Effector memory CD8-positive, alpha-beta T cell (primary cell): ENCODE measurements around the gene PLEKHG7.

ENCODE experiments used
- ATAC-seq: fragments of 150-1000 bp; cut with Tn5 transposase; replicated peaks from 2 replicates; pipeline ENCODE4 v1.10.0; 2021; ENCODE audit warnings: mild to moderate bottlenecking, moderate library complexity
- DNase-seq, 3 experiments: peaks; one replicate each; pipeline ENCODE4 v3.0.0; 2021
- H3K27ac Mint-ChIP-seq, 2 donors: one replicate each; pipeline ENCODE4 v1.8.0; 2022; ENCODE audit warnings: mild to moderate bottlenecking in 2 of 2, mixed read lengths in 2 of 2, moderate library complexity in 2 of 2
- H3K27me3 Mint-ChIP-seq, 2 donors: one replicate each; pipeline ENCODE4 v1.8.0; 2022; ENCODE audit warnings: mixed read lengths in 2 of 2
- H3K36me3 Mint-ChIP-seq: one replicate; pipeline ENCODE4 v1.8.0; 2022; ENCODE audit warnings: mild to moderate bottlenecking, moderate library complexity, mixed read lengths; ENCODE audit not compliant: insufficient read depth
- H3K4me1 Mint-ChIP-seq, 2 donors: one replicate each; pipeline ENCODE4 v1.8.0; 2022; ENCODE audit warnings: low read depth in 2 of 2, mixed read lengths in 2 of 2
- H3K4me3 Mint-ChIP-seq, 2 donors: one replicate each; pipeline ENCODE4 v1.8.0; 2022; ENCODE audit warnings: mild to moderate bottlenecking in 2 of 2, mixed read lengths in 2 of 2, moderate library complexity in 2 of 2
- H3K9me3 Mint-ChIP-seq, 2 donors: one replicate each; pipeline ENCODE4 v1.8.0; 2022; ENCODE audit warnings: mixed read lengths in 2 of 2

The PLEKHG7 gene

GRCh38 chr12:92719674-92720073, 16.9 kb downstream of the PLEKHG7 start:
- no peak overlapping the region for H3K27ac Mint-ChIP-seq
- H3K27me3 Mint-ChIP-seq = peaks cover 36 to 48% of the 10 kb centered on the region in 2 donors
- ATAC-seq = no peak
- H3K4me1 Mint-ChIP-seq = no peaks in the 10 kb centered on the region
- H3K9me3 Mint-ChIP-seq = peaks cover 3 to 4% of the 10 kb centered on the region in 2 donors
- no peak for DNase-seq
- no peaks in the 10 kb centered on the region for H3K36me3 Mint-ChIP-seq
- H3K4me3 Mint-ChIP-seq = no peak overlapping the region

GRCh38 chr12:92721130-92721529, 18.3 kb downstream of the PLEKHG7 start:
- Mint-ChIP-seq H3K4me3 (no peak overlapping the region), H3K27ac (no peak overlapping the region), H3K4me1 (no peaks in the 10 kb centered on the region), H3K9me3 (peaks cover 9 to 10% of the 10 kb centered on the region in 2 donors), H3K36me3 (no peaks in the 10 kb centered on the region), H3K27me3 (peaks cover 43 to 54% of the 10 kb centered on the region in 2 donors)
- no peak for ATAC-seq
- DNase-seq = no peak

GRCh38 chr12:92721656-92722055, 18.9 kb downstream of the PLEKHG7 start:
- no peaks in the 10 kb centered on the region for H3K36me3 Mint-ChIP-seq
- no peaks in the 10 kb centered on the region for H3K4me1 Mint-ChIP-seq
- peaks cover 9 to 10% of the 10 kb centered on the region in 2 donors for H3K9me3 Mint-ChIP-seq
- DNase-seq (no peak), ATAC-seq (no peak)
- peaks cover 38 to 54% of the 10 kb centered on the region in 2 donors for H3K27me3 Mint-ChIP-seq
- no peak overlapping the region for H3K4me3 Mint-ChIP-seq
- no peak overlapping the region for H3K27ac Mint-ChIP-seq

- ATAC-seq (no peak), DNase-seq (no peak)
- no peaks in the 10 kb centered on the region for H3K4me1 Mint-ChIP-seq
- no peak overlapping the region for H3K27ac Mint-ChIP-seq
- peaks cover 35 to 54% of the 10 kb centered on the region in 2 donors for H3K27me3 Mint-ChIP-seq
- H3K36me3 Mint-ChIP-seq = no peaks in the 10 kb centered on the region
- peaks cover 9 to 10% of the 10 kb centered on the region in 2 donors for H3K9me3 Mint-ChIP-seq
- H3K4me3 Mint-ChIP-seq = no peak overlapping the region
These were observed 20.1 kb downstream of the PLEKHG7 start for GRCh38 chr12:92722897-92723296.

GRCh38 chr12:92726850-92727249, 24.1 kb downstream of the PLEKHG7 start:
- Mint-ChIP-seq H3K36me3 (no peaks in the 10 kb centered on the region), H3K27ac (no peak overlapping the region), H3K27me3 (peaks cover 21 to 43% of the 10 kb centered on the region in 2 donors), H3K4me3 (no peak overlapping the region), H3K9me3 (peaks cover 9 to 10% of the 10 kb centered on the region in 2 donors), H3K4me1 (no peaks in the 10 kb centered on the region)
- ATAC-seq (no peak), DNase-seq (no peak)

- H3K4me1 Mint-ChIP-seq = no peaks in the 10 kb centered on the region
- DNase-seq (no peak), ATAC-seq (no peak)
- H3K36me3 Mint-ChIP-seq = no peaks in the 10 kb centered on the region
- no peak overlapping the region for H3K4me3 Mint-ChIP-seq
- H3K9me3 Mint-ChIP-seq = peaks cover 4 to 5% of the 10 kb centered on the region in 2 donors
- H3K27ac Mint-ChIP-seq = no peak overlapping the region
- H3K27me3 Mint-ChIP-seq = peaks cover 17 to 48% of the 10 kb centered on the region in 2 donors
These were observed 27.1 kb downstream of the PLEKHG7 start for GRCh38 chr12:92729773-92730305.

- Mint-ChIP-seq H3K9me3 (no peaks in the 10 kb centered on the region), H3K27me3 (peaks cover 16 to 49% of the 10 kb centered on the region in 2 donors), H3K4me3 (no peak overlapping the region), H3K4me1 (no peaks in the 10 kb centered on the region), H3K36me3 (no peaks in the 10 kb centered on the region), H3K27ac (no peak overlapping the region)
- ATAC-seq (no peak), DNase-seq (no peak)
These were observed 28.0 kb downstream of the PLEKHG7 start for GRCh38 chr12:92730758-92731157.

- DNase-seq (no peak), ATAC-seq (no peak)
- H3K27me3 Mint-ChIP-seq = peaks cover 25 to 59% of the 10 kb centered on the region in 2 donors
- no peak overlapping the region for H3K27ac Mint-ChIP-seq
- H3K4me3 Mint-ChIP-seq = no peak overlapping the region
- no peaks in the 10 kb centered on the region for H3K9me3 Mint-ChIP-seq
- no peaks in the 10 kb centered on the region for H3K4me1 Mint-ChIP-seq
- no peaks in the 10 kb centered on the region for H3K36me3 Mint-ChIP-seq
These were observed 29.4 kb downstream of the PLEKHG7 start for GRCh38 chr12:92732216-92732615.

GRCh38 chr12:92732716-92733115, 29.9 kb downstream of the PLEKHG7 start:
- no peaks in the 10 kb centered on the region for H3K9me3 Mint-ChIP-seq
- no peak for ATAC-seq
- H3K4me3 Mint-ChIP-seq = no peak overlapping the region
- H3K36me3 Mint-ChIP-seq = no peaks in the 10 kb centered on the region
- no peaks in the 10 kb centered on the region for H3K4me1 Mint-ChIP-seq
- DNase-seq = no peak
- H3K27me3 Mint-ChIP-seq = peaks cover 30 to 59% of the 10 kb centered on the region in 2 donors
- no peak overlapping the region for H3K27ac Mint-ChIP-seq

GRCh38 chr12:92733181-92733580, 30.4 kb downstream of the PLEKHG7 start:
- no peak for DNase-seq
- H3K36me3 Mint-ChIP-seq = no peaks in the 10 kb centered on the region

GRCh38 chr12:92733661-92734060, 30.9 kb downstream of the PLEKHG7 start:
- Mint-ChIP-seq H3K4me1 (no peaks in the 10 kb centered on the region), H3K27ac (no peak overlapping the region), H3K27me3 (peaks cover 33 to 59% of the 10 kb centered on the region in 2 donors), H3K4me3 (no peak overlapping the region), H3K36me3 (no peaks in the 10 kb centered on the region), H3K9me3 (no peaks in the 10 kb centered on the region)
- ATAC-seq = no peak
- DNase-seq = no peak

More at GRCh38 chr12:92733181-92733580, 30.4 kb downstream of the PLEKHG7 start:
- Mint-ChIP-seq H3K4me3 (no peak overlapping the region), H3K9me3 (no peaks in the 10 kb centered on the region), H3K27ac (no peak overlapping the region), H3K4me1 (no peaks in the 10 kb centered on the region), H3K27me3 (peaks cover 33 to 59% of the 10 kb centered on the region in 2 donors)
- ATAC-seq = no peak

- Mint-ChIP-seq H3K36me3 (no peaks in the 10 kb centered on the region), H3K27ac (peak overlapping the region in 1 of 2 donors; percentile 4), H3K27me3 (peaks cover 37 to 56% of the 10 kb centered on the region in 2 donors), H3K4me1 (no peaks in the 10 kb centered on the region), H3K9me3 (no peaks in the 10 kb centered on the region), H3K4me3 (no peak overlapping the region)
- ATAC-seq (no peak), DNase-seq (no peak)
These were observed 32.4 kb downstream of the PLEKHG7 start for GRCh38 chr12:92735131-92735721.

GRCh38 chr12:92736605-92737004, 33.8 kb downstream of the PLEKHG7 start:
- H3K4me1 Mint-ChIP-seq = no peaks in the 10 kb centered on the region
- no peak overlapping the region for H3K27ac Mint-ChIP-seq
- H3K36me3 Mint-ChIP-seq = no peaks in the 10 kb centered on the region
- no peak overlapping the region for H3K4me3 Mint-ChIP-seq
- H3K9me3 Mint-ChIP-seq = no peaks in the 10 kb centered on the region
- DNase-seq = no peak
- H3K27me3 Mint-ChIP-seq = peaks cover 42 to 47% of the 10 kb centered on the region in 2 donors
- no peak for ATAC-seq
